ENCODE measurements around the gene RXFP1.

DNA sequence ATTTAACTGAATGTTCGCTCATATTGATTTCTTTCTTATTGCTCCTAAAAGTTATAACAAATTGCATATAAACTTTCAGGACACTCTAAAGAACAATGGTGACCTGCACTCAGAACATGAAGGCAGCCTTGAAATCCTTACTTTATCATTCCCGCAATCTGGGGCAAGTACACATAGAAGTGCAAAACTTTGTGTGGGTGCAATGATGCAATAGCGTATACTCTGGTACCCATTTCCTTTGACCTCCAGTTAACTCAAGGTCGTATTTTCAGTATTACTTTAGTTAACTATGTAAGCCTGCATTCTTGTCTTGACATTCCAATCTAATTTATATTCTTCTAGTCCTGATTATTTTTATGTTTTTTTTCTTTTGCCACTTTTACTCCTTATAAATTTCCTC, 85.3 kb downstream of the RXFP1 start:
- TF ChIP-seq, protein P1, sequence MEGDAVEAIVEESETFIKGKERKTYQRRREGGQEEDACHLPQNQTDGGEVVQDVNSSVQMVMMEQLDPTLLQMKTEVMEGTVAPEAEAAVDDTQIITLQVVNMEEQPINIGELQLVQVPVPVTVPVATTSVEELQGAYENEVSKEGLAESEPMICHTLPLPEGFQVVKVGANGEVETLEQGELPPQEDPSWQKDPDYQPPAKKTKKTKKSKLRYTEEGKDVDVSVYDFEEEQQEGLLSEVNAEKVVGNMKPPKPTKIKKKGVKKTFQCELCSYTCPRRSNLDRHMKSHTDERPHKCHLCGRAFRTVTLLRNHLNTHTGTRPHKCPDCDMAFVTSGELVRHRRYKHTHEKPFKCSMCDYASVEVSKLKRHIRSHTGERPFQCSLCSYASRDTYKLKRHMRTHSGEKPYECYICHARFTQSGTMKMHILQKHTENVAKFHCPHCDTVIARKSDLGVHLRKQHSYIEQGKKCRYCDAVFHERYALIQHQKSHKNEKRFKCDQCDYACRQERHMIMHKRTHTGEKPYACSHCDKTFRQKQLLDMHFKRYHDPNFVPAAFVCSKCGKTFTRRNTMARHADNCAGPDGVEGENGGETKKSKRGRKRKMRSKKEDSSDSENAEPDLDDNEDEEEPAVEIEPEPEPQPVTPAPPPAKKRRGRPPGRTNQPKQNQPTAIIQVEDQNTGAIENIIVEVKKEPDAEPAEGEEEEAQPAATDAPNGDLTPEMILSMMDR (IDR thresholded peaks at IDR 0.05; ENCODE audit: low read depth, low read length, poor library complexity, severe bottlenecking), result no peak
- TF ChIP-seq EZH2phosphoT487 (IDR thresholded peaks at IDR 0.05; ENCODE audit: borderline replicate concordance, low read length), result no peak

Data from DOHH2 (cell line).